ENCODE measurements around the gene AKAP13. TPM values are rescaled to one million over a fixed set of nuclear protein-coding genes. Genes with fewer than 3 reads are reported as not detected.

AKAP13 gene
- total and polyA plus RNA-seq, 5 donors from 2014 or later = 106 to 482 (median 112) TPM

- Histone ChIP-seq H3K4me3 (ENCODE audit: low read depth, low read length) (no peak overlapping the region), H3K9me3 (ENCODE audit: control insufficient read depth in 2 of 2, low read length in 2 of 2) (no peaks in the 10 kb centered on the region), H3K27ac (ENCODE audit: insufficient read depth, low read length, poor library complexity, severe bottlenecking) (no peak overlapping the region), H3K4me1 (ENCODE audit: control insufficient read depth, insufficient read depth, low read length, poor library complexity, severe bottlenecking) (peaks cover 43% of the 10 kb centered on the region), H3K27me3 (ENCODE audit: control insufficient read depth, insufficient read depth, low read length) (no peaks in the 10 kb centered on the region), H3K36me3 (ENCODE audit: control insufficient read depth, insufficient read depth, low read length) (no peaks in the 10 kb centered on the region)
- Mint-ChIP-seq H3K27ac (peak overlapping the region in 1 of 3 donors; percentile 47), H3K36me3 (peaks cover 3% of the 10 kb centered on the region), H3K27me3 (no peaks in the 10 kb centered on the region), H3K9me3 (no peaks in the 10 kb centered on the region), H3K4me1 (peaks cover 48 to 90% (median 81%) of the 10 kb centered on the region in 4 donors), H3K4me3 (no peak overlapping the region)
- ATAC-seq (ENCODE audit: low read depth in 2 of 2) = no peak
- no peak for DNase-seq
These were observed 118.1 kb downstream of the AKAP13 start for GRCh38 chr15:85498471-85498870.

GRCh38 chr15:85499371-85499887 is 119.0 kb downstream of the AKAP13 start:
- Histone ChIP-seq H3K27ac (ENCODE audit: insufficient read depth, low read length, poor library complexity, severe bottlenecking) (no peak overlapping the region), H3K36me3 (ENCODE audit: control insufficient read depth, insufficient read depth, low read length) (no peaks in the 10 kb centered on the region), H3K27me3 (ENCODE audit: control insufficient read depth, insufficient read depth, low read length) (no peaks in the 10 kb centered on the region), H3K4me1 (ENCODE audit: control insufficient read depth, insufficient read depth, low read length, poor library complexity, severe bottlenecking) (peaks cover 43% of the 10 kb centered on the region), H3K9me3 (ENCODE audit: control insufficient read depth in 2 of 2, low read length in 2 of 2) (no peaks in the 10 kb centered on the region), H3K4me3 (ENCODE audit: low read depth, low read length) (no peak overlapping the region)
- Mint-ChIP-seq H3K9me3 (no peaks in the 10 kb centered on the region), H3K27me3 (no peaks in the 10 kb centered on the region), H3K4me3 (no peak overlapping the region), H3K36me3 (peaks cover 3% of the 10 kb centered on the region), H3K4me1 (peaks cover 54 to 90% (median 82%) of the 10 kb centered on the region in 4 donors), H3K27ac (peak overlapping the region in 1 of 3 donors; percentile 83)
- DNase-seq (no peak), ATAC-seq (ENCODE audit: low read depth in 2 of 2) (no peak)

- Histone ChIP-seq H3K4me1 (ENCODE audit: control insufficient read depth, insufficient read depth, low read length, poor library complexity, severe bottlenecking) (peaks cover 43% of the 10 kb centered on the region), H3K27ac (ENCODE audit: insufficient read depth, low read length, poor library complexity, severe bottlenecking) (no peak overlapping the region), H3K27me3 (ENCODE audit: control insufficient read depth, insufficient read depth, low read length) (no peaks in the 10 kb centered on the region), H3K36me3 (ENCODE audit: control insufficient read depth, insufficient read depth, low read length) (no peaks in the 10 kb centered on the region), H3K4me3 (ENCODE audit: low read depth, low read length) (no peak overlapping the region), H3K9me3 (ENCODE audit: control insufficient read depth in 2 of 2, low read length in 2 of 2) (no peaks in the 10 kb centered on the region)
- Mint-ChIP-seq H3K4me1 (peaks cover 57 to 90% (median 82%) of the 10 kb centered on the region in 4 donors), H3K27me3 (no peaks in the 10 kb centered on the region), H3K27ac (no peak overlapping the region), H3K4me3 (peak overlapping the region in 1 of 4 donors; percentile 22), H3K36me3 (peaks cover 3% of the 10 kb centered on the region), H3K9me3 (no peaks in the 10 kb centered on the region)
- ATAC-seq (ENCODE audit: low read depth in 2 of 2) = peak in 1 of 2 donors; percentile 42
- no peak for DNase-seq
These were observed 119.8 kb downstream of the AKAP13 start for GRCh38 chr15:85500060-85500708.

- Mint-ChIP-seq H3K27ac (no peak overlapping the region), H3K36me3 (peaks cover 3% of the 10 kb centered on the region), H3K4me1 (peaks cover 54 to 88% (median 78%) of the 10 kb centered on the region in 4 donors), H3K4me3 (no peak overlapping the region), H3K9me3 (no peaks in the 10 kb centered on the region), H3K27me3 (no peaks in the 10 kb centered on the region)
- DNase-seq = no peak
- no peaks in the 10 kb centered on the region for H3K9me3 ChIP-seq (ENCODE audit: control insufficient read depth in 2 of 2, low read length in 2 of 2)
- no peaks in the 10 kb centered on the region for H3K27me3 ChIP-seq (ENCODE audit: control insufficient read depth, insufficient read depth, low read length)
- H3K4me1 ChIP-seq (ENCODE audit: control insufficient read depth, insufficient read depth, low read length, poor library complexity, severe bottlenecking) = peaks cover 40% of the 10 kb centered on the region
- H3K36me3 ChIP-seq (ENCODE audit: control insufficient read depth, insufficient read depth, low read length) = no peaks in the 10 kb centered on the region
- ATAC-seq (ENCODE audit: low read depth in 2 of 2) = no peak
- no peak overlapping the region for H3K27ac ChIP-seq (ENCODE audit: insufficient read depth, low read length, poor library complexity, severe bottlenecking)
- H3K4me3 ChIP-seq (ENCODE audit: low read depth, low read length) = no peak overlapping the region
These were observed 120.3 kb downstream of the AKAP13 start for GRCh38 chr15:85500729-85501128.

- Mint-ChIP-seq H3K27me3 (no peaks in the 10 kb centered on the region), H3K36me3 (peaks cover 3% of the 10 kb centered on the region), H3K4me1 (peaks cover 49 to 82% (median 74%) of the 10 kb centered on the region in 4 donors)
These were observed 121.2 kb downstream of the AKAP13 start for GRCh38 chr15:85501574-85501973.

GRCh38 chr15:85503151-85503799 is 122.9 kb downstream of the AKAP13 start:
- ATAC-seq (ENCODE audit: low read depth in 2 of 2) (no peak), DNase-seq (no peak)
- Histone ChIP-seq H3K27ac (ENCODE audit: insufficient read depth, low read length, poor library complexity, severe bottlenecking) (no peak overlapping the region), H3K4me1 (ENCODE audit: control insufficient read depth, insufficient read depth, low read length, poor library complexity, severe bottlenecking) (peaks cover 32% of the 10 kb centered on the region), H3K4me3 (ENCODE audit: low read depth, low read length) (no peak overlapping the region), H3K27me3 (ENCODE audit: control insufficient read depth, insufficient read depth, low read length) (no peaks in the 10 kb centered on the region), H3K9me3 (ENCODE audit: control insufficient read depth in 2 of 2, low read length in 2 of 2) (no peaks in the 10 kb centered on the region), H3K36me3 (ENCODE audit: control insufficient read depth, insufficient read depth, low read length) (no peaks in the 10 kb centered on the region)
- peaks cover 40 to 74% (median 67%) of the 10 kb centered on the region in 4 donors for H3K4me1 Mint-ChIP-seq
- peak overlapping the region in 2 of 3 donors; percentile 69 to 72 for H3K27ac Mint-ChIP-seq
- H3K4me3 Mint-ChIP-seq = no peak overlapping the region
- no peaks in the 10 kb centered on the region for H3K27me3 Mint-ChIP-seq
- no peaks in the 10 kb centered on the region for H3K9me3 Mint-ChIP-seq
- no peaks in the 10 kb centered on the region for H3K36me3 Mint-ChIP-seq

More at GRCh38 chr15:85501574-85501973, 121.2 kb downstream of the AKAP13 start:
- H3K4me3 Mint-ChIP-seq = peak overlapping the region in 1 of 4 donors; percentile 25
- Histone ChIP-seq H3K4me1 (ENCODE audit: control insufficient read depth, insufficient read depth, low read length, poor library complexity, severe bottlenecking) (peaks cover 37% of the 10 kb centered on the region), H3K9me3 (ENCODE audit: control insufficient read depth in 2 of 2, low read length in 2 of 2) (no peaks in the 10 kb centered on the region), H3K27me3 (ENCODE audit: control insufficient read depth, insufficient read depth, low read length) (no peaks in the 10 kb centered on the region), H3K27ac (ENCODE audit: insufficient read depth, low read length, poor library complexity, severe bottlenecking) (no peak overlapping the region), H3K36me3 (ENCODE audit: control insufficient read depth, insufficient read depth, low read length) (no peaks in the 10 kb centered on the region), H3K4me3 (ENCODE audit: low read depth, low read length) (peak overlapping the region; percentile 49)
- DNase-seq (no peak), ATAC-seq (ENCODE audit: low read depth in 2 of 2) (no peak)
- H3K27ac Mint-ChIP-seq = peak overlapping the region in 2 of 3 donors; percentile 65 to 78
- H3K9me3 Mint-ChIP-seq = no peaks in the 10 kb centered on the region

GRCh38 chr15:85504749-85505676 is 124.6 kb downstream of the AKAP13 start:
- Mint-ChIP-seq H3K27ac (peak overlapping the region in 1 of 3 donors; percentile 0), H3K9me3 (no peaks in the 10 kb centered on the region), H3K36me3 (peaks cover 5% of the 10 kb centered on the region), H3K4me1 (peaks cover 32 to 66% (median 60%) of the 10 kb centered on the region in 4 donors), H3K27me3 (no peaks in the 10 kb centered on the region), H3K4me3 (peak overlapping the region in 1 of 4 donors; percentile 38)
- H3K27me3 ChIP-seq (ENCODE audit: control insufficient read depth, insufficient read depth, low read length) = no peaks in the 10 kb centered on the region
- no peaks in the 10 kb centered on the region for H3K36me3 ChIP-seq (ENCODE audit: control insufficient read depth, insufficient read depth, low read length)
- ATAC-seq (ENCODE audit: low read depth in 2 of 2) = peak in 1 of 2 donors; percentile 40
- H3K9me3 ChIP-seq (ENCODE audit: control insufficient read depth in 2 of 2, low read length in 2 of 2) = no peaks in the 10 kb centered on the region
- no peak overlapping the region for H3K4me3 ChIP-seq (ENCODE audit: low read depth, low read length)
- H3K4me1 ChIP-seq (ENCODE audit: control insufficient read depth, insufficient read depth, low read length, poor library complexity, severe bottlenecking) = peaks cover 18% of the 10 kb centered on the region
- peak; percentile 15 to 74 (median 48) for DNase-seq
- no peak overlapping the region for H3K27ac ChIP-seq (ENCODE audit: insufficient read depth, low read length, poor library complexity, severe bottlenecking)
